IMR-90 (cell line): Measurements from ENCODE around the gene RYR1. TPM values are rescaled to one million over a fixed set of nuclear protein-coding genes. Genes with fewer than 3 reads are reported as not detected.
A peak's percentile ranks its signal among the peaks of the same experiment; 100 is the strongest.

ENCODE experiments used
- ATAC-seq: fragments of 200-7000 bp; cut with Tn5 transposase; 2 replicates; pipeline ENCODE4 v1.9.1; 2020; ENCODE audit warnings: low read depth, mild to moderate bottlenecking, moderate library complexity
- BruUV-seq: library from RNA; stranded (reverse); fragments of 400-500 nt; replicated peaks from 2 replicates; lab custom pipeline; 2021; lab: Mats Ljungman, UMichigan
- CTCF ChIA-PET: fragments of 300-600 bp; formaldehyde crosslinking; extraction: SDS; loops from one replicate; lab custom pipeline; 2021; ENCODE audit warnings: antibody characterized with exemption; lab: Yijun Ruan, JAX
- POLR2A ChIA-PET: fragments of 300-600 bp; sonication (Branson Sonifier 250); formaldehyde crosslinking; loops from one replicate; lab custom pipeline; 2022; ENCODE audit warnings: antibody characterized with exemption; ENCODE audit not compliant: unreplicated experiment; lab: Charles Lee
- DNase-seq: peaks from one replicate; pipeline ENCODE4 v3.0.0; 2013
- H2AFZ ChIP-seq: replicated peaks from 2 replicates; pipeline ENCODE3; 2013; ENCODE audit warnings: low read length, mild to moderate bottlenecking; ENCODE audit not compliant: poor library complexity
- H2AK5ac ChIP-seq: 2 replicates; pipeline ENCODE4 v1.6.1; 2013; ENCODE audit warnings: low read depth, low read length, inconsistent platforms
- H2AK9ac ChIP-seq: replicated peaks from 2 replicates; pipeline ENCODE3; 2013; ENCODE audit warnings: mild to moderate bottlenecking, low read depth, low read length, moderate library complexity; ENCODE audit not compliant: poor library complexity
- H2BK120ac ChIP-seq: 2 replicates; pipeline ENCODE4 v1.6.1; 2013; ENCODE audit warnings: low read depth, low read length, inconsistent platforms
- H2BK15ac ChIP-seq: 3 replicates; pipeline ENCODE4 v1.6.1; 2013; ENCODE audit warnings: low read depth, low read length, inconsistent platforms
- H2BK20ac ChIP-seq: 2 replicates; pipeline ENCODE4 v1.6.1; 2013; ENCODE audit warnings: low read depth, mild to moderate bottlenecking, inconsistent platforms, low read length, moderate library complexity
- H2BK5ac ChIP-seq: 2 replicates; pipeline ENCODE4 v1.6.1; 2013; ENCODE audit warnings: mild to moderate bottlenecking, low read depth, low read length, inconsistent platforms; ENCODE audit not compliant: poor library complexity, severe bottlenecking
- H3K14ac ChIP-seq: replicated peaks from 2 replicates; pipeline ENCODE4 v1.6.1; 2013; ENCODE audit warnings: low read depth, low read length, inconsistent platforms
- H3K18ac ChIP-seq: 2 replicates; pipeline ENCODE4 v1.6.1; 2013; ENCODE audit warnings: low read depth, low read length, control low read depth
- H3K23ac ChIP-seq: 2 replicates; pipeline ENCODE4 v1.6.1; 2013; ENCODE audit warnings: low read depth, low read length, inconsistent platforms
- H3K27ac ChIP-seq: 2 replicates; pipeline ENCODE4 v1.5.1; 2013; ENCODE audit warnings: mild to moderate bottlenecking, control low read depth, low read length; ENCODE audit not compliant: insufficient read depth
- H3K27me3 ChIP-seq: 2 replicates; pipeline ENCODE4 v1.6.1; 2013; ENCODE audit warnings: low read length; ENCODE audit not compliant: control insufficient read depth, insufficient read depth
- H3K36me3 ChIP-seq: 2 replicates; pipeline ENCODE4 v1.6.1; 2013; ENCODE audit warnings: low read length, mixed read lengths; ENCODE audit not compliant: control insufficient read depth, insufficient read depth
- H3K4ac ChIP-seq: 2 replicates; pipeline ENCODE4 v1.6.1; 2013; ENCODE audit warnings: low read depth, low read length, inconsistent platforms
- H3K4me1 ChIP-seq: 2 replicates; pipeline ENCODE4 v1.6.1; 2013; ENCODE audit warnings: low read length, mixed read lengths; ENCODE audit not compliant: control insufficient read depth, insufficient read depth
- H3K4me2 ChIP-seq: 2 replicates; pipeline ENCODE4 v1.6.1; 2013; ENCODE audit warnings: low read depth, mild to moderate bottlenecking, control low read depth, low read length, moderate library complexity
- H3K4me3 ChIP-seq: 2 replicates; pipeline ENCODE4 v1.5.1; 2013; ENCODE audit warnings: low read depth, mild to moderate bottlenecking, control low read depth, low read length, moderate library complexity; ENCODE audit not compliant: insufficient read depth
- H3K56ac ChIP-seq: 2 replicates; pipeline ENCODE4 v1.6.1; 2013; ENCODE audit warnings: low read length, inconsistent platforms; ENCODE audit not compliant: insufficient read depth; ENCODE audit errors: extremely low read depth
- H3K79me1 ChIP-seq, 2 experiments: 2 replicates each; pipeline ENCODE4 v1.6.1; 2013; ENCODE audit warnings: low read length in 2 of 2, inconsistent platforms in 1 of 2, low read depth in 1 of 2
- H3K9ac ChIP-seq: 2 replicates; pipeline ENCODE4 v1.6.1; 2013; ENCODE audit warnings: low read depth, low read length, control low read depth
- H3K9me1 ChIP-seq: 2 replicates; pipeline ENCODE4 v1.6.1; 2013; ENCODE audit warnings: low read length, inconsistent platforms; ENCODE audit not compliant: insufficient read depth
- H3K9me3 ChIP-seq: 2 replicates; pipeline ENCODE4 v1.6.1; 2013; ENCODE audit warnings: low read length; ENCODE audit not compliant: control insufficient read depth, insufficient read depth
- H4K20me1 ChIP-seq: 2 replicates; pipeline ENCODE4 v1.6.1; 2013; ENCODE audit warnings: low read length, inconsistent platforms; ENCODE audit not compliant: insufficient read depth
- H4K5ac ChIP-seq: 2 replicates; pipeline ENCODE4 v1.6.1; 2013; ENCODE audit warnings: mild to moderate bottlenecking, low read depth, low read length, control low read depth
- H4K8ac ChIP-seq, 2 experiments: 2 replicates each; pipeline ENCODE4 v1.6.1; 2013; ENCODE audit warnings: low read depth in 2 of 2, low read length in 2 of 2, control low read depth in 1 of 2, inconsistent platforms in 1 of 2
- H4K91ac ChIP-seq: 2 replicates; pipeline ENCODE4 v1.6.1; 2013; ENCODE audit warnings: low read depth, low read length, inconsistent platforms; ENCODE audit not compliant: insufficient read depth
- BHLHE40 ChIP-seq: fragments of 150-350 bp; IDR thresholded peaks from 2 replicates; pipeline ENCODE4 v1.6.1; 2016; ENCODE audit warnings: mild to moderate bottlenecking, low read depth, low read length
- CEBPB ChIP-seq: IDR thresholded peaks from 2 replicates; pipeline ENCODE4 v1.6.1; 2012; ENCODE audit warnings: low read depth, low read length, improper control_type of control experiment
- CHD1 ChIP-seq: IDR thresholded peaks from 2 replicates; pipeline ENCODE4 v1.6.1; 2012; ENCODE audit warnings: low read depth, low read length, improper control_type of control experiment
- FOS ChIP-seq: fragments of 150-350 bp; IDR thresholded peaks from 2 replicates; pipeline ENCODE4 v1.6.1; 2016; ENCODE audit warnings: low read depth, low read length
- MAFK ChIP-seq: IDR thresholded peaks from 2 replicates; pipeline ENCODE4 v1.6.1; 2012; ENCODE audit warnings: low read depth, low read length, improper control_type of control experiment
- MXI1 ChIP-seq: IDR thresholded peaks from 2 replicates; pipeline ENCODE4 v1.6.1; 2012; ENCODE audit warnings: low read depth, mild to moderate bottlenecking, low read length, moderate library complexity, borderline replicate concordance
- NFE2L2 ChIP-seq: fragments of 150-350 bp; IDR thresholded peaks from 2 replicates; pipeline ENCODE4 v1.6.1; 2016; ENCODE audit warnings: low read depth, mild to moderate bottlenecking, low read length
- POLR2A ChIP-seq: IDR thresholded peaks from 2 replicates; pipeline ENCODE4 v1.6.1; 2012; ENCODE audit warnings: mild to moderate bottlenecking, low read depth, low read length
- RCOR1 ChIP-seq: IDR thresholded peaks from 2 replicates; pipeline ENCODE4 v1.6.1; 2012; ENCODE audit warnings: mild to moderate bottlenecking, low read length, improper control_type of control experiment; ENCODE audit not compliant: insufficient replicate concordance
- SMC3 ChIP-seq: fragments of 150-350 bp; IDR thresholded peaks from 2 replicates; pipeline ENCODE4 v1.6.1; 2016; ENCODE audit warnings: low read depth, mild to moderate bottlenecking, antibody characterized with exemption, low read length, moderate library complexity
- USF2 ChIP-seq: fragments of 150-350 bp; IDR thresholded peaks from 2 replicates; pipeline ENCODE4 v1.6.1; 2017; ENCODE audit warnings: mild to moderate bottlenecking, antibody characterized with exemption, low read length, low read depth
- WGBS, 2 experiments: methylation state at CpG; one replicate each; pipeline versions ENCODE4 v1.1.5 to v1.1.7; 2013; ENCODE audit warnings: missing lambda C conversion rate in 2 of 2; ENCODE audit not compliant: insufficient read length in 1 of 2; ENCODE audit errors: extremely low coverage in 2 of 2; 5-methylcytosine and 5-hydroxymethylcytosine counted together
- dilution Hi-C: fragments of 300-500 bp; cut with HindIII; formaldehyde crosslinking; loops from one replicate; pipeline ENCODE4 v1.14.3; 2018; ENCODE audit warnings: low sequenced_read_pairs; ENCODE audit not compliant: unreplicated experiment
- in situ Hi-C: fragments of 300-500 bp; cut with MboI; formaldehyde crosslinking; loops from 3 replicates; pipeline ENCODE4 v1.14.3; 2019; ENCODE audit warnings: low sequenced_read_pairs, inconsistent platforms, mixed read lengths
- intact Hi-C: fragments of 100-400 bp; cut with micrococcal nuclease; formaldehyde crosslinking; loops from 2 replicates; pipeline ENCODE4 v1.10.0; 2022
- polyA plus RNA-seq, 3 experiments: library from polyadenylated mRNA; depleted of rRNA; stranded (reverse); fragments of >200 nt; gene quantifications; 2 replicates each; pipeline ENCODE4 v1.2.3, GENCODE V29; 2012; ENCODE audit warnings: low replicate concordance in 1 of 3
- total RNA-seq: library from RNA; depleted of rRNA; stranded (reverse); fragments of >200 nt; gene quantifications from 2 replicates; pipeline ENCODE4 v1.2.3, GENCODE V29; 2012
- TF ChIP-seq, protein P1 (sequence below): conservative IDR thresholded peaks from 2 replicates; pipeline ENCODE4 v1.5.1; 2012; ENCODE audit warnings: mild to moderate bottlenecking, low read depth, low read length, improper control_type of control experiment
- TF ChIP-seq, protein P2 (sequence below): fragments of 150-350 bp; IDR thresholded peaks from 2 replicates; pipeline ENCODE4 v1.6.1; 2016; ENCODE audit warnings: low read depth, mild to moderate bottlenecking, low read length, moderate library complexity, borderline replicate concordance

The RYR1 gene
- total and polyA plus RNA-seq, 2 of the 4 experiments (the other 2 are of a cell fraction): not detected

- Histone ChIP-seq H3K27ac (peak within 1 kb of the TSS; percentile 69), H2BK15ac (no peak within 1 kb of the TSS), H3K4me1 (no peaks in the 10 kb centered on the region), H4K20me1 (no peaks in the 10 kb centered on the region), H2BK20ac (no peak within 1 kb of the TSS), H3K9ac (peak within 1 kb of the TSS; percentile 67), H3K36me3 (peaks cover 11% of the 10 kb centered on the region; the same call in 1 of the 2 replicates), H3K4me2 (peak within 1 kb of the TSS; percentile 96), H2AFZ (peak within 1 kb of the TSS; percentile 99), H3K56ac (no peak within 1 kb of the TSS), H2AK9ac (peak within 1 kb of the TSS; percentile 96), H3K4me3 (peak within 1 kb of the TSS; percentile 79), H3K9me1 (0 out of 2 replicates have a peak, but pooled peaks cover 3% of the 10 kb centered on the region), H3K14ac (peak within 1 kb of the TSS; percentile 90), H3K18ac (no peak within 1 kb of the TSS), H2BK120ac (no peak within 1 kb of the TSS), H3K23ac (peak within 1 kb of the TSS; percentile 41; the same call in 1 of the 2 replicates), H2AK5ac (peak within 1 kb of the TSS; percentile 16), H4K5ac (no peak within 1 kb of the TSS), H4K8ac (peak within 1 kb of the TSS; percentile 76 to 91; a peak in 2 of 4 replicates), H3K4ac (peak within 1 kb of the TSS; percentile 28), H3K9me3 (no peaks in the 10 kb centered on the region), H2BK5ac (peak within 1 kb of the TSS; percentile 63), H3K27me3 (no peaks in the 10 kb centered on the region), H3K79me1 (peaks cover 6 to 12% of the 10 kb centered on the region in 2 experiments; a peak in 3 of 4 replicates), H4K91ac (peak within 1 kb of the TSS; percentile 73)
- ChIA-PET CTCF (interaction anchor here (0.5 to 1.9 kb wide), 14 partner anchors 11 to 527 kb away, joined by 3 to 10 read pairs (median 3); partner anchors contain the start of genes GGN, MRPS12, PSMD8 and SARS2), POLR2A (interaction anchor here (0.6 to 0.7 kb wide), 5 partner anchors 12 to 707 kb away, joined by 3 to 13 read pairs (median 4); no protein-coding TSS in a partner anchor)
- DNase-seq (peak; percentile 92), ATAC-seq (peak; percentile 98)
- intact Hi-C loops (loop anchor here (1.0 to 2.0 kb wide), 2 partner anchors 216 to 231 kb away; partner anchors contain the start of gene EIF3K), in situ Hi-C loops (loop anchor here (25.0 kb wide), 1 partner anchor 534 kb away; the partner anchor contains the start of genes MRPS12 and SARS2), dilution Hi-C loops (no loop called here)
- 1% methylated on average over 67 of the region's 82 CpGs; no CpG with 5 or more reads in 1 of the 2 experiments for WGBS, 2 experiments
- BruUV-seq: no TSS peak
- TF ChIP-seq CHD1 (no peak), MXI1 (no peak), USF2 (0 out of 2 replicates have a peak, but pooled peaks have one; percentile 15), FOS (0 out of 2 replicates have a peak, but pooled peaks have one; percentile 16), MAFK (no peak), CEBPB (no peak), SMC3 (peak; percentile 47), POLR2A (peak; percentile 53; the same call in 1 of the 2 replicates), RCOR1 (no peak), BHLHE40 (peak; percentile 89), NFE2L2 (no peak)
- TF ChIP-seq, protein P1, sequence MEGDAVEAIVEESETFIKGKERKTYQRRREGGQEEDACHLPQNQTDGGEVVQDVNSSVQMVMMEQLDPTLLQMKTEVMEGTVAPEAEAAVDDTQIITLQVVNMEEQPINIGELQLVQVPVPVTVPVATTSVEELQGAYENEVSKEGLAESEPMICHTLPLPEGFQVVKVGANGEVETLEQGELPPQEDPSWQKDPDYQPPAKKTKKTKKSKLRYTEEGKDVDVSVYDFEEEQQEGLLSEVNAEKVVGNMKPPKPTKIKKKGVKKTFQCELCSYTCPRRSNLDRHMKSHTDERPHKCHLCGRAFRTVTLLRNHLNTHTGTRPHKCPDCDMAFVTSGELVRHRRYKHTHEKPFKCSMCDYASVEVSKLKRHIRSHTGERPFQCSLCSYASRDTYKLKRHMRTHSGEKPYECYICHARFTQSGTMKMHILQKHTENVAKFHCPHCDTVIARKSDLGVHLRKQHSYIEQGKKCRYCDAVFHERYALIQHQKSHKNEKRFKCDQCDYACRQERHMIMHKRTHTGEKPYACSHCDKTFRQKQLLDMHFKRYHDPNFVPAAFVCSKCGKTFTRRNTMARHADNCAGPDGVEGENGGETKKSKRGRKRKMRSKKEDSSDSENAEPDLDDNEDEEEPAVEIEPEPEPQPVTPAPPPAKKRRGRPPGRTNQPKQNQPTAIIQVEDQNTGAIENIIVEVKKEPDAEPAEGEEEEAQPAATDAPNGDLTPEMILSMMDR: peak; percentile 98
- TF ChIP-seq, protein P2, sequence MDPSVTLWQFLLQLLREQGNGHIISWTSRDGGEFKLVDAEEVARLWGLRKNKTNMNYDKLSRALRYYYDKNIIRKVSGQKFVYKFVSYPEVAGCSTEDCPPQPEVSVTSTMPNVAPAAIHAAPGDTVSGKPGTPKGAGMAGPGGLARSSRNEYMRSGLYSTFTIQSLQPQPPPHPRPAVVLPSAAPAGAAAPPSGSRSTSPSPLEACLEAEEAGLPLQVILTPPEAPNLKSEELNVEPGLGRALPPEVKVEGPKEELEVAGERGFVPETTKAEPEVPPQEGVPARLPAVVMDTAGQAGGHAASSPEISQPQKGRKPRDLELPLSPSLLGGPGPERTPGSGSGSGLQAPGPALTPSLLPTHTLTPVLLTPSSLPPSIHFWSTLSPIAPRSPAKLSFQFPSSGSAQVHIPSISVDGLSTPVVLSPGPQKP: no peak
Measured at GRCh38 chr19:38402967-38403674, 30.4 kb upstream of the RYR1 start, which contains the start of gene FAM98C. Gene FAM98C (plus strand): TSS chr19:38403093. CDS start chr19:38403154, 61 bp downstream.
